ENCODE results near the gene CDH4. TPM values are rescaled to one million over a fixed set of nuclear protein-coding genes. Genes with fewer than 3 reads are reported as not detected.

Gene CDH4
- total RNA-seq, 4 donors from 2014 or later, result 0.71 to 4.2 (median 2.9) TPM

- intact Hi-C loops (cut with DNase I; ENCODE audit: low total_unique reads), result no loop called here
- peak in 1 of 2 donors; percentile 80 for DNase-seq (ENCODE audit: low spot score in 2 of 2)
- no peak overlapping the region for H3K4me3 ChIP-seq (ENCODE audit: low read depth, poor library complexity, severe bottlenecking)
- 75 to 84% methylated on average over 15 of the region's 15 CpGs for WGBS, 2 donors
- TF ChIP-seq POLR2A (IDR thresholded peaks at IDR 0.05), result no peak
- TF ChIP-seq CTCF (IDR thresholded peaks at IDR 0.05), result no peak
Observed at GRCh38 chr20:61766921-61767610, 515.0 kb downstream of the CDH4 start.

- WGBS, 2 donors, result 81 to 94% methylated on average over 14 of the region's 14 CpGs
- H3K4me3 ChIP-seq (ENCODE audit: low read depth, poor library complexity, severe bottlenecking), result no peak overlapping the region
- DNase-seq (ENCODE audit: low spot score in 2 of 2), result no peak
- intact Hi-C loops (cut with DNase I; ENCODE audit: low total_unique reads), result no loop called here
- TF ChIP-seq CTCF (IDR thresholded peaks at IDR 0.05) (no peak), POLR2A (IDR thresholded peaks at IDR 0.05) (no peak)
Observed at GRCh38 chr20:61767761-61768494, 515.9 kb downstream of the CDH4 start.

- WGBS, 2 donors, result 50 to 56% methylated on average over 11 to 16 of the region's 16 CpGs
- DNase-seq (ENCODE audit: low spot score in 2 of 2), result peak; percentile 40 to 86
- no peak overlapping the region for H3K4me3 ChIP-seq (ENCODE audit: low read depth, poor library complexity, severe bottlenecking)
- TF ChIP-seq CTCF (IDR thresholded peaks at IDR 0.05), result no peak
- TF ChIP-seq POLR2A (IDR thresholded peaks at IDR 0.05), result no peak
- intact Hi-C loops (cut with DNase I; ENCODE audit: low total_unique reads), result no loop called here
Observed at GRCh38 chr20:61768571-61769285, 516.7 kb downstream of the CDH4 start.

GRCh38 chr20:61769286-61769832 is 517.3 kb downstream of the CDH4 start:
- TF ChIP-seq POLR2A (IDR thresholded peaks at IDR 0.05) (no peak), CTCF (IDR thresholded peaks at IDR 0.05) (no peak)
- no peak overlapping the region for H3K4me3 ChIP-seq (ENCODE audit: low read depth, poor library complexity, severe bottlenecking)
- intact Hi-C loops (cut with DNase I; ENCODE audit: low total_unique reads), result no loop called here
- 85 to 89% methylated on average over 11 of the region's 11 CpGs for WGBS, 2 donors
- DNase-seq (ENCODE audit: low spot score in 2 of 2), result peak in 1 of 2 donors; percentile 82

GRCh38 chr20:61770113-61770585 is 518.1 kb downstream of the CDH4 start:
- TF ChIP-seq POLR2A (IDR thresholded peaks at IDR 0.05) (no peak), CTCF (IDR thresholded peaks at IDR 0.05) (no peak)
- no peak for DNase-seq (ENCODE audit: low spot score in 2 of 2)
- 93 to 95% methylated on average over 15 to 16 of the region's 16 CpGs for WGBS, 2 donors

More at GRCh38 chr20:61770113-61770585, 518.1 kb downstream of the CDH4 start:
- intact Hi-C loops (cut with DNase I; ENCODE audit: low total_unique reads), result no loop called here
- no peak overlapping the region for H3K4me3 ChIP-seq (ENCODE audit: low read depth, poor library complexity, severe bottlenecking)
